Loucy (cell line): ENCODE data around the gene ENPEP.
"Not testable (repeated sequence)": the region's sequence is repeated elsewhere in the genome, so short reads cannot be mapped to it uniquely, and the experiment has no call there.

Source experiments
- CTCF ChIP-seq: fragments of 200-600 bp; sonication (generic); conservative IDR thresholded peaks from 2 replicates; pipeline ENCODE4 v1.5.1; 2014; ENCODE audit warnings: mild to moderate bottlenecking, antibody characterized with exemption, low read length
- EZH2phosphoT487 ChIP-seq: fragments of 200-600 bp; IDR thresholded peaks from 2 replicates; pipeline ENCODE4 v1.6.1; 2018; ENCODE audit warnings: antibody characterized with exemption, mild to moderate bottlenecking, moderate library complexity, borderline replicate concordance

- TF ChIP-seq CTCF, EZH2phosphoT487: not testable (repeated sequence)
These were observed 44.1 kb upstream of the ENPEP start for GRCh38 chr4:110431805-110432204.
